Measurements from ENCODE around the gene IGSF21.
"Not testable (repeated sequence)": the region's sequence is repeated elsewhere in the genome, so short reads cannot be mapped to it uniquely, and the experiment has no call there.

The IGSF21 gene

GRCh38 chr1:18148461-18148860 lies 40.9 kb downstream of the IGSF21 start:
- no peak for DNase-seq

- peak; percentile 80 for DNase-seq
Observed at GRCh38 chr1:18149027-18149641, 41.5 kb downstream of the IGSF21 start.

GRCh38 chr1:18151436-18152122 lies 44.0 kb downstream of the IGSF21 start:
- DNase-seq, result no peak

- DNase-seq, result no peak
Observed at GRCh38 chr1:18154430-18155194, 47.0 kb downstream of the IGSF21 start.

- no peak for DNase-seq
Observed at GRCh38 chr1:18155881-18156385, 48.3 kb downstream of the IGSF21 start.

GRCh38 chr1:18157352-18157751 lies 49.8 kb downstream of the IGSF21 start:
- no peak for DNase-seq

GRCh38 chr1:18157968-18158367 lies 50.4 kb downstream of the IGSF21 start:
- no peak for DNase-seq

- DNase-seq, result no peak
Observed at GRCh38 chr1:18158714-18159113, 51.1 kb downstream of the IGSF21 start.

- no peak for DNase-seq
Observed at GRCh38 chr1:18160290-18160942, 52.8 kb downstream of the IGSF21 start.

- DNase-seq, result no peak
Observed at GRCh38 chr1:18161690-18162089, 54.1 kb downstream of the IGSF21 start.

- not testable (repeated sequence) for DNase-seq
Observed at GRCh38 chr1:18165640-18166039, 58.0 kb downstream of the IGSF21 start.

- no peak for DNase-seq
Observed at GRCh38 chr1:18166341-18166740, 58.7 kb downstream of the IGSF21 start.

GRCh38 chr1:18166929-18167328 lies 59.3 kb downstream of the IGSF21 start:
- no peak for DNase-seq

- DNase-seq, result no peak
Observed at GRCh38 chr1:18170444-18170843, 62.8 kb downstream of the IGSF21 start.

- DNase-seq, result no peak
Observed at GRCh38 chr1:18174037-18174436, 66.4 kb downstream of the IGSF21 start.

GRCh38 chr1:18175051-18175450 lies 67.5 kb downstream of the IGSF21 start:
- DNase-seq, result no peak

GRCh38 chr1:18175530-18176377 lies 68.2 kb downstream of the IGSF21 start:
- DNase-seq, result peak; percentile 52

GRCh38 chr1:18176619-18177018 lies 69.0 kb downstream of the IGSF21 start:
- DNase-seq, result no peak

- no peak for DNase-seq
Observed at GRCh38 chr1:18178111-18178510, 70.5 kb downstream of the IGSF21 start.

GRCh38 chr1:18179009-18179408 lies 71.4 kb downstream of the IGSF21 start:
- no peak for DNase-seq

GRCh38 chr1:18182398-18183160 lies 75.0 kb downstream of the IGSF21 start:
- no peak for DNase-seq

- no peak for DNase-seq
Observed at GRCh38 chr1:18183533-18183932, 75.9 kb downstream of the IGSF21 start.

Measured in NCI-H1694 (cell line).